GM19372 (cell line): Measurements from ENCODE around the gene ROR2.
"Not testable (repeated sequence)": the region's sequence is repeated elsewhere in the genome, so short reads cannot be mapped to it uniquely, and the experiment has no call there.

Experiments used
- ATAC-seq: cut with Tn5 transposase; IDR thresholded peaks from one replicate; pipeline ENCODE4 v1.9.1; 2021; ENCODE audit warnings: mild to moderate bottlenecking, low read depth, moderate library complexity; ENCODE audit not compliant: unreplicated experiment

Gene ROR2

GRCh38 chr9:91659529-91660495 is 290.2 kb downstream of the ROR2 start:
- ATAC-seq: no peak

- ATAC-seq: no peak
These were observed 291.4 kb downstream of the ROR2 start for GRCh38 chr9:91658513-91659105.

GRCh38 chr9:91657501-91657900 is 292.5 kb downstream of the ROR2 start:
- ATAC-seq: no peak

GRCh38 chr9:91655658-91656057 is 294.4 kb downstream of the ROR2 start:
- no peak for ATAC-seq

GRCh38 chr9:91655215-91655614 is 294.8 kb downstream of the ROR2 start:
- no peak for ATAC-seq

- ATAC-seq: no peak
These were observed 295.5 kb downstream of the ROR2 start for GRCh38 chr9:91654527-91654926.

- no peak for ATAC-seq
These were observed 302.7 kb downstream of the ROR2 start for GRCh38 chr9:91647371-91647770.

- ATAC-seq: no peak
These were observed 303.3 kb downstream of the ROR2 start for GRCh38 chr9:91646702-91647101.

- ATAC-seq: no peak
These were observed 305.6 kb downstream of the ROR2 start for GRCh38 chr9:91644433-91644832.

- ATAC-seq: no peak
These were observed 306.4 kb downstream of the ROR2 start for GRCh38 chr9:91643481-91644077.

- ATAC-seq: no peak
These were observed 307.3 kb downstream of the ROR2 start for GRCh38 chr9:91642771-91643170.

- ATAC-seq: no peak
These were observed 309.6 kb downstream of the ROR2 start for GRCh38 chr9:91640428-91640827.

- no peak for ATAC-seq
These were observed 311.0 kb downstream of the ROR2 start for GRCh38 chr9:91639054-91639453.

GRCh38 chr9:91634832-91635231 is 315.2 kb downstream of the ROR2 start:
- not testable (repeated sequence) for ATAC-seq

GRCh38 chr9:91629718-91630117 is 320.3 kb downstream of the ROR2 start:
- no peak for ATAC-seq

GRCh38 chr9:91628892-91629291 is 321.1 kb downstream of the ROR2 start:
- ATAC-seq: no peak

GRCh38 chr9:91625331-91625730 is 324.7 kb downstream of the ROR2 start:
- ATAC-seq: no peak

- ATAC-seq: no peak
These were observed 327.0 kb downstream of the ROR2 start for GRCh38 chr9:91623004-91623403.

GRCh38 chr9:91622121-91622520 is 327.9 kb downstream of the ROR2 start:
- ATAC-seq: not testable (repeated sequence)

GRCh38 chr9:91614044-91614443 is 336.0 kb downstream of the ROR2 start:
- ATAC-seq: not testable (repeated sequence)

- ATAC-seq: no peak
These were observed 338.4 kb downstream of the ROR2 start for GRCh38 chr9:91611582-91611981.
